Sigmoid colon (tissue), 4 donors: ENCODE data around the gene SMAD9.

ENCODE experiments used
- EP300 ChIP-seq, 4 donors: sonication (generic); formaldehyde crosslinking; IDR thresholded peaks; one replicate each; pipeline ENCODE4 v1.6.1; 2017; ENCODE audit warnings: antibody characterized with exemption in 4 of 4
- POLR2A ChIP-seq, 2 donors: fragments of 450-650 bp; IDR thresholded peaks; one replicate each; pipeline ENCODE4 v1.6.1; 2016; ENCODE audit warnings: antibody characterized with exemption in 2 of 2, mild to moderate bottlenecking in 2 of 2, moderate library complexity in 2 of 2
- POLR2AphosphoS5 ChIP-seq, 4 donors: sonication (generic); formaldehyde crosslinking; IDR thresholded peaks; one replicate each; pipeline ENCODE4 v1.6.1; 2017; ENCODE audit warnings: antibody characterized with exemption in 4 of 4
- TF ChIP-seq, protein P1 (sequence below), 4 experiments: fragments of 450-650 bp in 3 of 4; fragments of 200-600 bp in 1 of 4; IDR thresholded peaks; one replicate each; pipeline ENCODE4 v1.5.1; 2016 to 2019; ENCODE audit warnings: antibody characterized with exemption in 4 of 4, mild to moderate bottlenecking in 3 of 4, moderate library complexity in 2 of 4

DNA sequence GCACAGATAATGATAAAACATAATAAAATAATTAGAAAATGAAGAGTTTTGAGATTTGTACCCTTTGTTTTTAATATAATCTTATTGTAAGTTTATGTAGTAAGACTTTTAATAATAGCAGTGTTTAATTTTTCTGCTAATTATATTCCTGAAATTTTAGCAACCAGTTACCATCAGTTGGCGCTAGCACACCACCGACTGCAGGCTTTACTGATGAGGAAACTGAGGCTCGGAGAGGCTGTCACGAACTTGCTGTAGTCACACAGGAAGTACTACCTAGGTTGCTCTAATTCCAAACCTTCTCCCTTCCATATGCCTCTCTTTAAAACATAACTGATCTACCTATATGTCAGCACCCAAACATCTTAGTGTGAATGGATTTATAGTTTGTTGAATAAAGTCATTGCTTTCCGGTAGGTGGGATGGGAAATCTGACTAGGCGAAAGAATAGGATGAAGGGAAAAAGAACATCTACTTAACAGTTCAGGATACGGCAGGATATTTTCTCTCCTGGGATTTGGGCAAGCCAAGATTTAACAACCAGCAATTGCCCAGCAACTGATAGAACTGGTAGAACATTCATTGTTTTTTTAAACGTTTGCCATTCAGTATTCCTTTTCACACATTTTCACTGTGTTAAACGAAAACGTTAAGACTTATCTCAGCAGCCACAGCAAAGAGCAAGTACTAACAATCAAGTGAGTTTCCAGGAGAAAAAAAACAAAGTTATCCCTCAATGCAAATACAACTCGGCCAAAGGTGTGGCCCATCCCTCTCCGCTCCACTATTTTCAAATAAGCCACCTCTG lies 101.8 kb downstream of the SMAD9 start:
- no peak for TF ChIP-seq POLR2A (IDR thresholded peaks at IDR 0.05)
- TF ChIP-seq, protein P1, sequence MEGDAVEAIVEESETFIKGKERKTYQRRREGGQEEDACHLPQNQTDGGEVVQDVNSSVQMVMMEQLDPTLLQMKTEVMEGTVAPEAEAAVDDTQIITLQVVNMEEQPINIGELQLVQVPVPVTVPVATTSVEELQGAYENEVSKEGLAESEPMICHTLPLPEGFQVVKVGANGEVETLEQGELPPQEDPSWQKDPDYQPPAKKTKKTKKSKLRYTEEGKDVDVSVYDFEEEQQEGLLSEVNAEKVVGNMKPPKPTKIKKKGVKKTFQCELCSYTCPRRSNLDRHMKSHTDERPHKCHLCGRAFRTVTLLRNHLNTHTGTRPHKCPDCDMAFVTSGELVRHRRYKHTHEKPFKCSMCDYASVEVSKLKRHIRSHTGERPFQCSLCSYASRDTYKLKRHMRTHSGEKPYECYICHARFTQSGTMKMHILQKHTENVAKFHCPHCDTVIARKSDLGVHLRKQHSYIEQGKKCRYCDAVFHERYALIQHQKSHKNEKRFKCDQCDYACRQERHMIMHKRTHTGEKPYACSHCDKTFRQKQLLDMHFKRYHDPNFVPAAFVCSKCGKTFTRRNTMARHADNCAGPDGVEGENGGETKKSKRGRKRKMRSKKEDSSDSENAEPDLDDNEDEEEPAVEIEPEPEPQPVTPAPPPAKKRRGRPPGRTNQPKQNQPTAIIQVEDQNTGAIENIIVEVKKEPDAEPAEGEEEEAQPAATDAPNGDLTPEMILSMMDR (IDR thresholded peaks at IDR 0.05), result no peak
- TF ChIP-seq EP300 (IDR thresholded peaks at IDR 0.05), result no peak
- no peak for TF ChIP-seq POLR2AphosphoS5 (IDR thresholded peaks at IDR 0.05)
